ENCODE measurements around the gene REPIN1. TPM values are rescaled to one million over a fixed set of nuclear protein-coding genes. Genes with fewer than 3 reads are reported as not detected.
A peak's percentile ranks its signal among the peaks of the same experiment; 100 is the strongest.

Gene REPIN1
- polyA plus RNA-seq, 1 donor, result 90.2 TPM

GRCh38 chr7:150407588-150408392, 39.2 kb downstream of the REPIN1 start:
- no peak for DNase-seq

GRCh38 chr7:150408393-150409299, 40.0 kb downstream of the REPIN1 start:
- no peak for DNase-seq

GRCh38 chr7:150409300-150410030, 40.8 kb downstream of the REPIN1 start:
- no peak for DNase-seq

DNA sequence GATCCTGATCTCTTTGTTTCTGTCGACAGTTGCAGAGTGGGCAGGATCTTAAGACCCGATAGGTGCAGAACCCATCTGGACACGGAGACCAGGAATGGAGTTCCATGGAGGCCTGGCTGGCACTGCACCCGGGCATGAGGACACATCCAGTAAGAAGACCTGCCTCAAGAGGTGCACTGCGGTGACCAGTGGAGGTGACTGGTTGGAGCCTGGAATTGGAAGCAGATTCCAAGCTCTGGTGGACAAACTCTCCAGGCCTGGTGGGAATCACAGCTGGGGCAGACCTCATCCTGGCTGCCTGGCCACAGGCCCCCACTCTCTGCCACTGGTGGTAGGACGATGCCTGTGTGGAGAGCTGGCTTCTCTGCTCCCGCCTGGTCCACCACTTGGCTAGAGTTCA, 41.5 kb downstream of the REPIN1 start:
- DNase-seq, result no peak

GRCh38 chr7:150410680-150411346, 42.2 kb downstream of the REPIN1 start:
- no peak for DNase-seq

GRCh38 chr7:150411606-150412005, 43.0 kb downstream of the REPIN1 start:
- no peak for DNase-seq

DNA sequence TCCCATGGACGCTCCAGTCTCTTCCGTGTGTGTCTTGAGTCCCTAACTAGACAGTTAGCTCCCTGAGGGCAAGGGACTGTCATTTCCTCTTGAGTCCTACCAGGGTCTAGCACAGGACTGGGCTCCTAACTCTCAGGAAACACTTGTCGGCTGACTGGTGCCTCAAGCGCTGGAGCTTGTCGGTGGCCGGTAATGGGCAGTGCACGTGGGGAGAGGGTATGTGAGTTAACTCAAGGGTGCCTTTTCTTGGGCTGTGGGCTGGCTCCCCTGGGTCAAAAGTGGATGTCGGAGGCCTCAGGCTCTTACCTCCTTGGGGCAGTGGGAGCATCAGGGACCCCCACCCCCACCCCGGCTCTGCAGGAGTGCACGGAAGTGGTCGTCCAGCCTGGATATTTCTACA, 43.4 kb downstream of the REPIN1 start:
- no peak for DNase-seq

- no peak for DNase-seq
Measured at GRCh38 chr7:150412518-150413488, 44.2 kb downstream of the REPIN1 start.

DNA sequence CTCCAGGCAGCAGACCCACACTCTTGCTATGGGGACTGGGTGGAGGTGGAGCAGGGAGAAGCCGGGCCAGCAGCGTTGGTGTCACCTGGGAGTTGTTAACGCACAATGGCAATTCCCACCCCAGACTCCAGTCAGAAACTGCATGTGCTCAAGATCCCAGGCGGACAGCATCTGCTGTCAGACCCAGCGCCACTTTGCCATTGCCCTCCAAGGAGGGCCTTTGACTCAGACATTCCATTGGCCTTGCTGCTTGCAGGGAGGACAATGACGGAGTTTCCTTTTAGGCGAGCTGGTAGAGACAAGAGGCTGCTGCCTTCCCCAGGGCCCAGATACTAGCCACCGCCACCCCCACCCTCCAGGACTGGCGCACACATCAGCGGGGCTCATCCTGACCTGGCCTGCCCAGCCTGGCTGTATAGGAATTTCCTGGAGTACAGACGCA, 45.0 kb downstream of the REPIN1 start:
- DNase-seq, result no peak

GRCh38 chr7:150415161-150416153, 46.8 kb downstream of the REPIN1 start:
- DNase-seq, result no peak

- DNase-seq, result no peak
Measured at GRCh38 chr7:150417239-150417638, 48.6 kb downstream of the REPIN1 start.

DNA sequence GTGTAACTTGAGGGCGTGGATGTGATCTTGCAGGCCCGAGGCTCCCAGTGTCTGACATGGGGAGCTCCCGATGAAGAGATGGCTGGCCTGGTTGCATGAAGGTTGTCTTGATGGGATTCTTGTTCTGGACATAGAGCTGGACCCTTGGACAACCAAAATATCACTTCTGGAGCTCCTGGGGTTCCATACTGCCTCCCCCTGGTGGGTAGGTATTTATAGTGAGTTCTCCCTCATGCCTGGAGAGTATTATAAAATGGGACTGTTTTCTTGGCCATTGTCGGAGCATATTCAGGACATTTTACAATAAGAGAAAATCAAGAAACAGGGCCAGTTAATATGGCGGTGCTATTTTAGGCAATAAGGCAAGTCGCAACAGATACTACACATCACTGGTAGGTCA, 49.2 kb downstream of the REPIN1 start:
- no peak for DNase-seq

DNA sequence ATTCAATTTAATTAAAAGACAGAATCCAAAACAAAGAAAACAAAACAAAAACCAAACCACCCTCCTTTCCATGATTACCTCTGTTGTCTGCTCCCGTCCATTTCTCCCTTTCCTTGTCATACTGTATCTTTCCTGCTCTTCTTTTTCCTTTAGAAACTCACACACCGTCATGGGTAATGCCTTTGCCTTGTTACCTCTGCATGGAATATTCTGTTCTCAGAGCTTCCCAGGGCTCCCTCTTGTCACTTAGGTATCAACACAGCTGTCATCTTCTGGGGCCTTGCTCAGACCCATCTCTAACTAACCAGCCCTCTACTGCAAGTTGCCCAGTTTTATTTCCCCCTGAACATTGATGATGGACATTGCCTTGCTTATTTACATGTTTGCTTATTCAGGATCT, 51.6 kb downstream of the REPIN1 start:
- no peak for DNase-seq

GRCh38 chr7:150420987-150421674, 52.5 kb downstream of the REPIN1 start:
- peak; percentile 81 for DNase-seq

DNA sequence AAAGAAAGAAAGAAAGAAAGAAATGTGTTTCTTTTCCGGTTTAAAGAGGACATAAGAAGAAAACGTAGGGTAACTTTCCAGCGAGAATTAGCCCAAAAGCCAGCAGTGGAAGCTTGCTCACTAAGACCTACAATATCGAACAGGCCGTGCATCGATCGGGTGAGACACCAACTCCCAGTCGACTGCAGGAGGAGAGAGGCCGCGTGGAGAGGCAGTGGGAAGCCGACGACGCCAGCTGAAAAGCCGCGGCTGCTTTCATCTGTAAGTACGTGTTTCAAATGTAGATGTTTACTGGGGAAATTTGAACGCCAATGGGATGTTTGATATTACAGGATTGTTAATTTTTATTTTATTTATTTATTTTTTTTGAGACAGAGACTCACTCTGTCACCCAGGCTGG, 53.2 kb downstream of the REPIN1 start:
- DNase-seq, result no peak

Data from hindlimb muscle (tissue), 1 donor.